Loucy (cell line): ENCODE measurements around the gene FHIP1B.

Experiments
- H2AFZ ChIP-seq: fragments of 200-600 bp; sonication (generic); 2 replicates; pipeline ENCODE4 v1.6.0; 2016; ENCODE audit warnings: antibody characterized with exemption, mild to moderate bottlenecking, low read length, moderate library complexity
- H3F3A ChIP-seq: fragments of 200-600 bp; 2 replicates; pipeline ENCODE4 v1.6.0; 2016; ENCODE audit warnings: antibody characterized with exemption, low read depth, mild to moderate bottlenecking
- H3K27me3 ChIP-seq: fragments of 200-600 bp; sonication (generic); 2 replicates; pipeline ENCODE4 v1.6.1; 2014; ENCODE audit warnings: low read length, mild to moderate bottlenecking; ENCODE audit not compliant: insufficient read depth, poor library complexity, severe bottlenecking
- H3K36me3 ChIP-seq: fragments of 200-600 bp; sonication (generic); 2 replicates; pipeline ENCODE4 v1.6.1; 2016; ENCODE audit warnings: low read length; ENCODE audit not compliant: insufficient read depth
- H3K4me1 ChIP-seq: fragments of 200-600 bp; sonication (generic); 2 replicates; pipeline ENCODE4 v1.5.1; 2014; ENCODE audit warnings: low read length, mild to moderate bottlenecking; ENCODE audit not compliant: insufficient read depth, poor library complexity, severe bottlenecking
- H3K4me2 ChIP-seq: fragments of 200-600 bp; sonication (generic); 2 replicates; pipeline ENCODE4 v1.6.0; 2014; ENCODE audit warnings: antibody characterized with exemption, low read length, low read depth, mild to moderate bottlenecking; ENCODE audit not compliant: poor library complexity, severe bottlenecking
- H3K4me3 ChIP-seq: fragments of 200-600 bp; sonication (generic); 2 replicates; pipeline ENCODE4 v1.5.1; 2014; ENCODE audit warnings: low read length, mild to moderate bottlenecking, mixed read lengths; ENCODE audit not compliant: poor library complexity, severe bottlenecking
- H3K79me2 ChIP-seq: fragments of 200-600 bp; sonication (generic); 2 replicates; pipeline ENCODE4 v1.6.1; 2014; ENCODE audit warnings: low read length; ENCODE audit not compliant: insufficient read depth
- H3K9ac ChIP-seq: fragments of 200-600 bp; sonication (generic); 2 replicates; pipeline ENCODE4 v1.6.0; 2014; ENCODE audit warnings: mild to moderate bottlenecking, low read depth, low read length, moderate library complexity; ENCODE audit not compliant: poor library complexity, severe bottlenecking
- H3K9me2 ChIP-seq: fragments of 200-600 bp; sonication (generic); replicated peaks from 2 replicates; pipeline ENCODE4 v1.6.1; 2016; ENCODE audit warnings: low read depth, low read length, mixed read lengths
- H3K9me3 ChIP-seq: fragments of 200-600 bp; sonication (generic); 2 replicates; pipeline ENCODE4 v1.6.1; 2014; ENCODE audit warnings: mild to moderate bottlenecking, antibody characterized with exemption, low read length, low read depth; ENCODE audit not compliant: insufficient read depth
- H4K20me1 ChIP-seq: fragments of 200-600 bp; sonication (generic); 2 replicates; pipeline ENCODE4 v1.6.0; 2014; ENCODE audit warnings: antibody characterized with exemption, low read length, mild to moderate bottlenecking; ENCODE audit not compliant: insufficient read depth, poor library complexity, severe bottlenecking
- EZH2phosphoT487 ChIP-seq: fragments of 200-600 bp; IDR thresholded peaks from 2 replicates; pipeline ENCODE4 v1.6.1; 2018; ENCODE audit warnings: antibody characterized with exemption, mild to moderate bottlenecking, moderate library complexity, borderline replicate concordance
- TF ChIP-seq, protein P1 (sequence below): fragments of 200-600 bp; sonication (generic); conservative IDR thresholded peaks from 2 replicates; pipeline ENCODE4 v1.5.1; 2014; ENCODE audit warnings: mild to moderate bottlenecking, antibody characterized with exemption, low read length

FHIP1B gene

DNA sequence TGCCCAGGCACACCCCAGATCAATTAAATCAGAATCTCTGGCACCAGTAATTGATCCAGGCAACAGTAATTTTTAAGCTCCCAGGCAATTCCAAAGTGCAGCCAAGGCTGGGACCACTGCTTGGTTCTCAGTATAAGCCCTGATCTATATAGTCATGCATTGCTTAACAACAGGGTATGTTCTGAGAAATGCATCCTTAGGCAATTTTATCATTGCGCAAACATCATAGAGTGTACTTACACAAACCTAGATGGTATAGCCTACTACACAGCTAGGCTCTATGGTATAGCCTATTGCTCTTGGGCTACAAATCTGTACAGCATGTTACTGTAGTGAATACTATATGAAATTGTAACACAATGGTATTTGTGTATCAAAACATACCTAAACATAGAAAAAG is 29.7 kb downstream of the FHIP1B start:
- no peak overlapping the region for H3K4me2 ChIP-seq

GRCh38 chr11:6203327-6203726 is 31.1 kb downstream of the FHIP1B start:
- Histone ChIP-seq H3K9ac (no peak overlapping the region), H3K9me3 (no peaks in the 10 kb centered on the region), H3K4me1 (peaks cover 5% of the 10 kb centered on the region), H3K36me3 (no peaks in the 10 kb centered on the region), H3K9me2 (no peaks in the 10 kb centered on the region), H3F3A (no peaks in the 10 kb centered on the region), H2AFZ (no peak overlapping the region), H3K27me3 (no peaks in the 10 kb centered on the region), H3K79me2 (no peaks in the 10 kb centered on the region), H4K20me1 (no peaks in the 10 kb centered on the region), H3K4me2 (no peak overlapping the region), H3K4me3 (no peak overlapping the region)
- TF ChIP-seq, protein P1, sequence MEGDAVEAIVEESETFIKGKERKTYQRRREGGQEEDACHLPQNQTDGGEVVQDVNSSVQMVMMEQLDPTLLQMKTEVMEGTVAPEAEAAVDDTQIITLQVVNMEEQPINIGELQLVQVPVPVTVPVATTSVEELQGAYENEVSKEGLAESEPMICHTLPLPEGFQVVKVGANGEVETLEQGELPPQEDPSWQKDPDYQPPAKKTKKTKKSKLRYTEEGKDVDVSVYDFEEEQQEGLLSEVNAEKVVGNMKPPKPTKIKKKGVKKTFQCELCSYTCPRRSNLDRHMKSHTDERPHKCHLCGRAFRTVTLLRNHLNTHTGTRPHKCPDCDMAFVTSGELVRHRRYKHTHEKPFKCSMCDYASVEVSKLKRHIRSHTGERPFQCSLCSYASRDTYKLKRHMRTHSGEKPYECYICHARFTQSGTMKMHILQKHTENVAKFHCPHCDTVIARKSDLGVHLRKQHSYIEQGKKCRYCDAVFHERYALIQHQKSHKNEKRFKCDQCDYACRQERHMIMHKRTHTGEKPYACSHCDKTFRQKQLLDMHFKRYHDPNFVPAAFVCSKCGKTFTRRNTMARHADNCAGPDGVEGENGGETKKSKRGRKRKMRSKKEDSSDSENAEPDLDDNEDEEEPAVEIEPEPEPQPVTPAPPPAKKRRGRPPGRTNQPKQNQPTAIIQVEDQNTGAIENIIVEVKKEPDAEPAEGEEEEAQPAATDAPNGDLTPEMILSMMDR, result no peak
- no peak for TF ChIP-seq EZH2phosphoT487

More for the DNA sequence above, 29.7 kb downstream of the FHIP1B start:
- Histone ChIP-seq H3K36me3 (no peaks in the 10 kb centered on the region; the same call in 1 of the 2 replicates), H2AFZ (no peak overlapping the region), H4K20me1 (no peaks in the 10 kb centered on the region), H3K9ac (no peak overlapping the region), H3K4me1 (peaks cover 5% of the 10 kb centered on the region), H3K27me3 (no peaks in the 10 kb centered on the region), H3K9me3 (no peaks in the 10 kb centered on the region), H3K79me2 (no peaks in the 10 kb centered on the region), H3K9me2 (no peaks in the 10 kb centered on the region), H3F3A (no peaks in the 10 kb centered on the region), H3K4me3 (no peak overlapping the region)
- TF ChIP-seq, protein P1, result no peak
- no peak for TF ChIP-seq EZH2phosphoT487

- Histone ChIP-seq H3K27me3 (no peaks in the 10 kb centered on the region), H3K9me3 (no peaks in the 10 kb centered on the region), H3K36me3 (no peaks in the 10 kb centered on the region), H3K9ac (no peak overlapping the region), H3K4me1 (peaks cover 5% of the 10 kb centered on the region), H4K20me1 (no peaks in the 10 kb centered on the region), H3K9me2 (no peaks in the 10 kb centered on the region), H2AFZ (no peak overlapping the region), H3K4me3 (no peak overlapping the region), H3K79me2 (no peaks in the 10 kb centered on the region), H3F3A (no peaks in the 10 kb centered on the region), H3K4me2 (no peak overlapping the region)
- TF ChIP-seq EZH2phosphoT487, result no peak
- TF ChIP-seq, protein P1, result no peak
Observed at GRCh38 chr11:6202041-6202440, 32.4 kb downstream of the FHIP1B start.
